Cerebellar nuclear complex (tissue), 1 donor: ENCODE data around the gene KCNC2.

ENCODE experiments used
- DNase-seq, 2 experiments: peaks; one replicate each; lab custom pipeline; 2025; lab: John Stamatoyannopoulos, UW

KCNC2 gene

DNA sequence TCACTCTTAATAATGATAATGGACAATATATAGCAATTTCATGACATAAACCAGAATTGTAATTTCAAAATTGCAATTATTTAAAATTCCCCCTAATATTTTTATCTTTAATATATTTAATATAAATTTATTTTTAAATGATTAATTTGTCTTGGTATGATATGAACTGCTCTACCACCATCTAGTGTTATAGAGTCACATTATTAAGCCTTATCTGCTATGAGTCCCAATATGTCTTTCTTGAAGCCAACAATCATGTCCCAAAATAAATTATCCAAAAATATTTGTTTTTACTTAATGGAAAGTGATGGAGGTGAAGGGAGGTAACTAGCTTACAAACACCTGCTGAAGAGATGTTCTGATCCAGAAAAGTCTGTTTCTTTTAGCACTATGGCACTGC lies 151.4 kb downstream of the KCNC2 start:
- no peak for DNase-seq

DNA sequence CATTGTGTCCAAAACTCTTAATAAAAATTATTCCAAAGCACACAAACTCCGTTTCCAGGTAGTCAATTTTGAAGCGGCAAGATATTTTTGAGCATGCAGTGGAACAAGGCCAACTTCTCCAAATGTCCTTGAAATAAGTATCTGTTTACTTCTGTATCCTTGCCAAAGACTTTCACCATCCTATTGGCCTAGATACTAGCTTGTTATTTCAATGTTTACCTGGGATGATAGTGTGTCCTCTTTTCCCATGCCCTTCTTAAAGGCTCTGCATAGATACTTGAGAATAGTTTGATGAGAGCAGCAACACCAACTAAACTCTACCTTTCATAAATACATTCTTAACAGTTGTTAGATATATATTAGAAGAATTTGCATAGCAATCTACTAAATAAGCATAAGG lies 160.9 kb downstream of the KCNC2 start:
- no peak for DNase-seq

DNA sequence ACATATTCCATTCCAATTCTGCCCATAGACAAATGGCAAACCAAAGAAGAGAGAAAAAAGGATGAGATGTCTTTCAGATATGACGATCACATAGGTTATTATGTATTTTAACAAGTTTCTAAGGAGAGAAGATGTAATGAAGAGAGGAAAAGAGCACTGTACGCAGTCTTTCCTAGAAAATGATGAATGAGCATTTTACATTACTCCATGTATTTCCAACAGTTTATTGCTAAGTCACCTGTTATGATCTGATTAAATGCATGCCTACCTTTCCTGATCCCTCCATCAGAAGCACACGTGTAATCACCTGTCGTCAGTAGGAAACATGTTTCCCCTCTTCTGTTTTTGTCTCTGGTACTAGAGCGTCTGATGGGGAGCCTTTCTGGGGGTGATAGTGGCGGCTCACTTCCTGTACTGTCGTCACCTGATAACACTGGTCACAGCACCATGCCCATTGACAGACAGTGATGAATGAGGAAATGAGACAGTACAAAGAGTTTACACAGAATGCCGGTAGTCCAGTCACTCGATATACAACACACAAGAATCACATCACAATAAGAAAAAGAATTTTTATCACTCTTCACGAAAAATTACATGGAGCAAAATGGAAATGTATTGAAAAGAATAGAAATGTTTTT lies 161.6 kb downstream of the KCNC2 start:
- DNase-seq: no peak

- DNase-seq: no peak
Measured at GRCh38 chr12:75042125-75042524, 167.5 kb downstream of the KCNC2 start.

GRCh38 chr12:75041472-75041871 lies 168.2 kb downstream of the KCNC2 start:
- no peak for DNase-seq

DNA sequence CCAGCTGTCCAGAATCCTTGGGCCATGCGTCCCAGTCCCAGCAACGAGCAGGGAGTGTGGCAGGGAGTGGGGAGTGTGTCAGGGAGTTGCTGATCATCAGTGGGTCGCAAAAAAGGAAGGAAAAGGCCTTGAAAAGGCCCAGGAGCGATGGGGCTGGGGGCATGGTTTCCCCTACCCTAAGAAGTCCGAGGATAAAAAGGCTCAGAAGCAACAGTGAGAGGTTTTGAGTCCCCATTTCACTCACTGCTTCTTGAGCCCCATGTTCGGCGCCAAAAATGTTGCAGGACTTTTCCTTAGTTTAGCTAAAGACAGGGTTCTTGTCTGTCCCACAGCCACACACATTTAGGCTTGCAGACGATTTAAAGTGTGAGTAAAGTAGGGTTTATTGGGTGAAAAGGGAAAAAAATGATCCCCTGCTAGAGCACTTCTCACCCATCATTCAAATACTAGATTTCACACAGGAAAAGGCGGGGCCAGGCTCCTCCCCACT lies 189.5 kb downstream of the KCNC2 start:
- no peak for DNase-seq

DNA sequence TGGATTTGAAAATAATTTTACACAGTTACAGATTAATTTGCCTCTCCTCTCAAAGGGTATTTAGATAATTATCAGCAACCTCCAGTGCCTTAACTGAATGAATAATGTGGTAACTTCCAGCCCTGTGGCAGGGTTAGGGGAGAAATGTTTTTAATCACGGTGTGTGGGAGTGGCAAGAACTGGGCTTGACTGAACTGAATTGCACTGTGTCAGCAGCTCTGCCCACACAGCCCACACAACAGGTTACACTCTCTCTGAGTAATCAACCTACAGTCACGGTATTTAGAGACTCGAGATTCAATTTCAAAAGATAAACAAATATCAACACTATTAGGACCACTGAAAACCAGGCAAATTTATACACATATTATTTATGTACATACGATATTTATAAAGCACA lies 198.5 kb downstream of the KCNC2 start:
- DNase-seq: no peak

DNA sequence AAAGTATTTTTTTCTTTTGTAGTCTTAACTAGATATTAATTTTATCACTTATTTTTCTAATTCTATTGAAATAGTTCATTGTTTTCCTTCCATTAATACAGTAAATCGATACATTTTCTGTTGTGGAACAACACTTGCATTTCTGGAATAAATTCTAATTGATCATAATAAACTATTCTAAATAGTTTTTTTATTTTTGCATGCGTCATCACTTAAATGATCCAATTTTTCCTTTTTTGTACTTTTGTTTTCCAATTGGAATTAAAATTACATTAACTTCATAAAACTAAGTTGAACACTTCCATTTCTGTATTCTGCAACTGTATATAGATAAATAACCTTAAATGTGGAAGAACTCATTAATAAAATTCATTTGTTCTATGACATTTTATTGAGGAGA lies 202.5 kb downstream of the KCNC2 start:
- no peak for DNase-seq

GRCh38 chr12:75000120-75000519 lies 209.5 kb downstream of the KCNC2 start:
- DNase-seq: no peak

DNA sequence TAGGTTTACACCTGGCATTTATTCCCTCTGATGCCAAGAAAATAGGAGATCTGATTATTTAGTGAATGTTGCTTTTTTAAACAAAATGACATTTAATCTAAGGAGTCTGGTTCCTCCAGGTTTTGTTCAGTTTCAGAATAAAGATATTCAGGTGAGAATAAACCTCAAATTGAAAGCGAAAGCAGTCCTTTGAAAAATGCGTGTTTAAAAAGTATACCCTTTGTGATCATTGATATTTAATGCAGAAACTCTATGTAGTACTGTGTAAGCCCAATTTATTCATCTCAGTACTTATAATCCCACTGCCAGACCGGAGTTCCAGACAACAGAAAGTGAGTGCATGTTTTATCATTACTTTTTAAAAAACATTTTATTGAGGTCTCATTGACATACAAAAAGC lies 210.2 kb downstream of the KCNC2 start:
- DNase-seq: no peak
